ENCODE data around the gene COL2A1. TPM values are rescaled to one million over a fixed set of nuclear protein-coding genes. Genes with fewer than 3 reads are reported as not detected.

The COL2A1 gene
- total RNA-seq, 1 experiment from 2014 or later = 10.8 TPM

GRCh38 chr12:48045061-48045846, 41.0 kb upstream of the COL2A1 start:
- Histone ChIP-seq H3K9ac (ENCODE audit: extremely low read depth, insufficient read length, low read length) (no peak overlapping the region), H3K4ac (ENCODE audit: low read depth, low read length) (no peak overlapping the region), H3K79me1 (ENCODE audit: insufficient read depth, low read depth, low read length, poor library complexity, severe bottlenecking) (no peaks in the 10 kb centered on the region), H3K27ac (ENCODE audit: insufficient read length, low read depth, low read length) (no peak overlapping the region), H3T11ph (ENCODE audit: low read length) (no peak overlapping the region), H2BK5ac (ENCODE audit: insufficient read length, low read length) (no peak overlapping the region), H2BK120ac (ENCODE audit: low read depth, low read length, poor library complexity, severe bottlenecking) (no peak overlapping the region), H2BK20ac (ENCODE audit: low read depth, low read length, poor library complexity, severe bottlenecking) (no peak overlapping the region), H3K56ac (ENCODE audit: insufficient read length, low read depth, low read length) (no peak overlapping the region), H3K79me2 (ENCODE audit: insufficient read depth, low read length) (no peaks in the 10 kb centered on the region), H3K14ac (ENCODE audit: insufficient read depth, low read length) (no peak overlapping the region), H2AFZ (ENCODE audit: low read length) (no peak overlapping the region), H3K18ac (ENCODE audit: insufficient read length, low read depth, low read length) (no peak overlapping the region), H2BK12ac (ENCODE audit: insufficient read length, low read depth, low read length) (no peak overlapping the region), H4K8ac (replicated peaks; ENCODE audit: insufficient read length, low read depth, low read length) (no peak overlapping the region), H3K23me2 (ENCODE audit: insufficient read length, low read depth, low read length, poor library complexity, severe bottlenecking) (no peaks in the 10 kb centered on the region), H4K20me1 (ENCODE audit: control insufficient read depth, insufficient read depth, insufficient read length) (no peaks in the 10 kb centered on the region), H3K27me3 (ENCODE audit: insufficient read depth, low read length) (no peaks in the 10 kb centered on the region), H3K9me3 (ENCODE audit: control insufficient read depth, low read depth, low read length) (no peaks in the 10 kb centered on the region), H4K5ac (ENCODE audit: insufficient read length, low read depth, low read length) (no peak overlapping the region), H3K4me2 (ENCODE audit: insufficient read depth, insufficient read length, low read length) (no peak overlapping the region), H2BK15ac (ENCODE audit: low read depth, low read length) (no peak overlapping the region), H3K4me1 (ENCODE audit: insufficient read depth, low read length) (no peaks in the 10 kb centered on the region), H4K91ac (ENCODE audit: insufficient read length, low read depth, low read length) (no peak overlapping the region), H3K23ac (ENCODE audit: insufficient read length, low read depth, low read length) (no peak overlapping the region), H2AK5ac (ENCODE audit: insufficient read length, low read length) (no peak overlapping the region)
- Mint-ChIP-seq H3K27me3 (ENCODE audit: low read depth) (peaks cover 3% of the 10 kb centered on the region; the same call in 1 of the 2 replicates), H3K9me3 (no peaks in the 10 kb centered on the region), H3K36me3 (ENCODE audit: insufficient read depth in 1 of 3, low read depth in 3 of 3) (peaks cover 9 to 60% (median 49%) of the 10 kb centered on the region in 3 experiments; a peak in 6 of 7 replicates), H3K27ac (no peak overlapping the region), H3K4me1 (no peaks in the 10 kb centered on the region), H3K4me3 (no peak overlapping the region)
- no peak for DNase-seq
- WGBS (ENCODE audit: extremely low coverage, insufficient read length, low lambda C conversion rate) = no CpG with 5 or more reads among the region's 6 CpGs
- TF ChIP-seq, protein P1, sequence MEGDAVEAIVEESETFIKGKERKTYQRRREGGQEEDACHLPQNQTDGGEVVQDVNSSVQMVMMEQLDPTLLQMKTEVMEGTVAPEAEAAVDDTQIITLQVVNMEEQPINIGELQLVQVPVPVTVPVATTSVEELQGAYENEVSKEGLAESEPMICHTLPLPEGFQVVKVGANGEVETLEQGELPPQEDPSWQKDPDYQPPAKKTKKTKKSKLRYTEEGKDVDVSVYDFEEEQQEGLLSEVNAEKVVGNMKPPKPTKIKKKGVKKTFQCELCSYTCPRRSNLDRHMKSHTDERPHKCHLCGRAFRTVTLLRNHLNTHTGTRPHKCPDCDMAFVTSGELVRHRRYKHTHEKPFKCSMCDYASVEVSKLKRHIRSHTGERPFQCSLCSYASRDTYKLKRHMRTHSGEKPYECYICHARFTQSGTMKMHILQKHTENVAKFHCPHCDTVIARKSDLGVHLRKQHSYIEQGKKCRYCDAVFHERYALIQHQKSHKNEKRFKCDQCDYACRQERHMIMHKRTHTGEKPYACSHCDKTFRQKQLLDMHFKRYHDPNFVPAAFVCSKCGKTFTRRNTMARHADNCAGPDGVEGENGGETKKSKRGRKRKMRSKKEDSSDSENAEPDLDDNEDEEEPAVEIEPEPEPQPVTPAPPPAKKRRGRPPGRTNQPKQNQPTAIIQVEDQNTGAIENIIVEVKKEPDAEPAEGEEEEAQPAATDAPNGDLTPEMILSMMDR (conservative IDR thresholded peaks at IDR 0.05) = no peak

Measured in H9 (cell line).